HG02798 (cell line): ENCODE results near the gene HEATR5B.
"Not testable (repeated sequence)": the region's sequence is repeated elsewhere in the genome, so short reads cannot be mapped to it uniquely, and the experiment has no call there.

Experiments used
- ATAC-seq: cut with Tn5 transposase; IDR thresholded peaks from one replicate; pipeline ENCODE4 v1.9.1; 2021; ENCODE audit warnings: mild to moderate bottlenecking; ENCODE audit not compliant: unreplicated experiment, poor library complexity

The HEATR5B gene

DNA sequence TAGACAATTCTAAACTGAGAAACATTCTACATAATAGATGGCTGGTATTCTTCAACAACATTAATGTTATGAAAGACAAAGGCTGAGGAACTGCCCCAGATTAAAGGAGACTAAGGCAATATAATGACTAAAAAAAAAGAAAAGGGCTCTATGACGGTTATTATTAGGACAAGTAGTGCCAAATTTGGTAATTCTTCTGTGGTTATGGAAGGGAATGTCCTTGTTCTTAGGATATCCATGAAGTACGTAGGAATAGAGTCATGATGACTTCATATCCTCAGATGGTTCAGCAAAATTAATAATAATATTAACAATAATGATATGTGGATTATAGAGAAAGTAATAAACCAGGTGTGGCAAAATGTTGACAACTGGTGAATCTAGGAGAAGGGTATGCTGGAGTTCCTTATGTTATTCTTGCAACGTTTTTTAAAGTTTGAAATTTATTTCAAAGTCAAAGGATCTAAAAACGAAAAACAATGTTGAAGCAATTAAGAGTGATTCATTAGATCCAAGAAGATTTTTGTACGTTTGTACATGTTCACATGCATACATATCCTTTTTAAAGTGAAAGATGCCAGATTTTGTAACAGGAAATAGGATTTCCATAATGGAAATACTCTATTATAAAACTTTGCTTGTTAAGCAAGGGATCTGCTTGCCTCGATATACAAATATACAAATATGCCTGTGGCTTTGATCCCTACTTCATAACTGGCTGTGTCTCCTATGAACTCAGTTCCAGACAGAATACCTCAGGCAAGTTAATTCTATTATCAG is 90.1 kb downstream of the HEATR5B start:
- no peak for ATAC-seq

DNA sequence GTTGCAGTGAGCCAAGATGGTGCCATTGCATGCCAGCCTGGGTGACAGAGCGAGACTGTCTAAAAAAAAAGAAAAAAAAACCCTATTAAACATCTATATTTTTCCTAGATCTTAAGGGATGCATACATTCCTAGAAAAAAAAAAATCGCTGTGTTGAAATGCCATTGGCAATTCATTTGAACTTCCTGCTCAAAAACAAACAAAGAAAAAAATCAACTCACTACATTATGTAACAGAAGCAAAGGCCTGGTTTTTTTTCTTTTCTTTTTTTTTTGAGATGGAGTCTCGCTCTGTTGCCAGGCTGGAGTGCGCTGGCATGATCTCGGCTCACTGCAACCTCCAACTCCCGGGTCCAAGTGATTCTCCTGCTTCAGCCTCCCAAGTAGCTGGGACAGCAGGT is 96.2 kb downstream of the HEATR5B start:
- ATAC-seq = no peak

DNA sequence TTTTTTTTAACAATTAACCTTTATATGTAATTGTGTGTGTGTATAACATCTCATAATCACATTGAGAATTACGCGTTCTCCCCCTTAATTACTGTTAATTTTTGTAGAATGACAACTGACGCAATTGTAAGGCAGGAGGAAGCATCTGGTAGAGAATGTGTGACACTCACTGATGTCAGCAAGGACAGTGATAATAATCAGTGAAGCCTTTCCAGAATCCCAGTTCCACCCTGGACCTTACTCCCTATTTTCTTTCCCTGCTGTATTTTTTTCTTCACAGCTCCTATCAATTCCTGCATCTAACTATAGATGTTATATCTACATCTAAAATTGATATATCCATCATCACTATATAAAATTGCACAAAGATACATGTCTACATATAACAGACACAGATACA is 101.7 kb downstream of the HEATR5B start:
- ATAC-seq = no peak

DNA sequence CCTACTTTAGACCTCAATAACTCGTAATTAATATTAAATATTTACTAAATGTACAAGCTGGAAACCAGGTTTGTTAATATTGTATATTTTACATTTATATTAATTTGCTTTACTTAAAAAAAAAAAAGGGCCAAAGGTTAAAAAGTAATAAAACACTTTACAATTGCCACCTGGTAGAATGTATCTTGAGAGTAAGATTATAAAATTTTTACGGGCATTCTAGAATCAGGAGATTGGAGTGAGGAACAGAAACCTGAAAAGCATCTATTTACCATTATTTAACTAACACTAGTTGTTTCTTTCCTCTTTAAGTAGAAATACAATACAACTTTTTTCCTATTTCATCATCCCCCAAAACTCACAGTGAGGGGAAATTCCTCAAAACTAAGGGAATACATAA is 102.3 kb downstream of the HEATR5B start:
- ATAC-seq = no peak

DNA sequence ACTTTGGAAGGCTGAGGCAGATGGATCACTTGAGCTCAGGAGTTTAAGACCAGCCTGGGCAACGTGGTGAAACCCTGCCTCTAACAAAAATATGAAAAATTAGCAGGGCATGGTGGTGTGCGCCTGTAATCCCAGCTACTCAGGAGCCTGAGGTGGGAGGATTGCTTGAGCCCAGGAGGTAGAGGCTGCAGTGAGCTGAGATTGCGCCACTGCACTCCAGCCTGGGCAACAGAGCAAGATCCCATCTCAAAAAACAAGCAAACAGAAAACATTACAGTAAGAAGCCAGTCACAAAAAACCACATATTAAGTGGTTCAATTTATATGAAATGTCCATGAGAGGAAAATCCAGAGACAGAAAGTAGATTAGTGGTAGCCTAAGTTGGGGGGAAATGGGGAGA is 105.2 kb downstream of the HEATR5B start:
- not testable (repeated sequence) for ATAC-seq

DNA sequence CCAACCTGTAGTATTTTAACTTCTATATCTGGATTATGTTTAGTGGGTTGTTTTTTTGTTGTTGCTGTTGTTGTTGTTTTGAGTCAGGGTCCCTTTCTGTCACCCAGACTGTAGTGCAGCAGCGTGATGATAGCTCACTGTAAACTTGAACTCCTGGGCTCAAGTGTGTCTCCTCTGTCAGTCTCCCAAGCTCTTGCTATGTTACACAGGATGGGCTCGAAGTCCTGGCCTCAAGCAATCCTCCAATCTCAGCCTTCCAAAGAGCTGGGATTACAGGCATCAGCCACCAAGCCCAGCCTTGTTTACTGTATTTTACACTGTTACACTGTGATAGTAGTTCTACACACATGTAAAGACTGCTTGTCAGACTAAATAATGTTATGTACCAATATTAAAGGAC is 108.1 kb downstream of the HEATR5B start:
- ATAC-seq = no peak

DNA sequence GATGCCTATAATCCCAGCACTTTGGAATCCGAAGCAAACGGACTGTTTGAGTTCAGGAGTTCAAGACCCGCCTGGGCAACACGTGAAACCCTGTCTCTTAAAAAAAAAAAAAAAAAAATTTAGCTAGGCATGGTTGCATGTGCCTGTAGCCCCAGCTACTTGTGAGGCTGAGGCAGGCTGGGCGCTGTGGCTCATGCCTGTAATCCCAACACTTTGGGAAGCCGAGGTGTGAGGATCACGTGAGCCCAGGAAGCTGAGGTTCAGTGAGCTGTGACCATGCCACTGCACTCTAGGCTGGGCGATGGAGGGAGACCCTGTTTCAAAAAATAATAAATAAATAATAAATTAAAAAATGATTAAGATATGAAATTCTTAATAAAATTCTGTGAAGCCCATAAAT is 108.9 kb downstream of the HEATR5B start:
- ATAC-seq = no peak

DNA sequence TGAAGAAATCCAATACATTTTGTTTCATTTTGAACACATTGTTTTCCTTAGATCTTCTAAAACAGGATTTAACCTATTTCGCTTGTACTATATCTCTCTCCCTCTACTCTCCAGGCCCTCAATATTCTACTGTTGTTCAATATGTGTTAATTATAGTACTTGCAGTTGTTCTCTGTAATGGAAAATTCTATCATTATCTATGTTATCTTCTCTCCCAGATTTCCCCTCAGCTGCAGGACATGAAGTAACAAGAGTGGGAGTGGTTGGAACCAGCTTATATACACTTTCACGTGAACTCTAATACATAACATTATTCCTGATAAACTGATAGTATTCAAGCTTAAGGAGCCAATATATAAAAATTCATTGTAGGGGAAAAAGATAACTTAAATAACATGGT is 110.9 kb downstream of the HEATR5B start:
- ATAC-seq = no peak

DNA sequence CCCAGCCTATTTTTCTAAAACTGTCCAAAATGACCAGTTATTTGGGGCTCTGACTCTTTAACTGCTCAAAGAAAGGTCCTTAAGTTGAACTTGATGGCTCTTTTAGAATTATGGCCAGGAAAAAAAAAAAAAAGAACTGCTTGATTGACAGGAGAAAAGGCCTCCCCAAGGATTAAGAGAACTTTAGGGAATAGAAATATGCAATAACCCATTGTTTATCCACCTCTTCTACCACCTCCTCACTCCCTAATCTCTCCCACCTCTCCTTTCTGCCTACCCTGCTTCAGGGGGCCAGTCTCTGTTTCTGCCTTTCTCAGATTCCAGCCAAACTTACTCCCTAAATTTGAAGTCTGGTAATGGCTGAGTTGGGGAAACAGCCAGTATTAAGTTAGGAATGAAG is 112.2 kb downstream of the HEATR5B start:
- no peak for ATAC-seq

DNA sequence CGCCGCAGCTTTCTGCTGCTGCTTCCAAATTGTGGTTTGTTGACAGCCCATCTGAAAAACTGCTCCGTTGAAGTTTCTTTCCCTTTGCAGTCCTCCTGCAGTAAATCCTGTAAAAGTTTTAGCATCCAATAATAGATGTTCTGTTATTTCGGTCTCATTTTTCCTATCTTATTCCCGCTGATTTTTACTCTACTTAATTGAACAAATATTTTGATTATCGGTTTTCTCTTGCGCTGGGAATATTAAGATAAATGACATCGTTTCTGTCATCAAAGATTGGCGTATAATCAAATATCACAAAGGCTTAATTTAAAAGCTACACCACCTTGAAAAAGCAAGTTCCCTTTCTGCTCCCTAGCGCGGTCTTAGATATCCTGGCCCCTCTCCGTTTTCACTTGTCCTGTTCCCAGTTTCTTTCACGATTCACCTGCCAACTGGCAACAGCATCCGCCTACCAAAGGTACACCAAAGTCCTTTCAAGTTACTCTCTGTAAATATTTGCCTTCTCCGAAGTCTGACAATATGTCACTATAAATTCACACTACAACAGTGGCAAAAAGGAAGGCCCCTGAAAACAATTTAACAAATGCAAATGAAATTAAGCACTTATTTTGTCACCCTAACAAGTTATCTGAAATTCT is 116.8 kb downstream of the HEATR5B start:
- ATAC-seq = no peak

DNA sequence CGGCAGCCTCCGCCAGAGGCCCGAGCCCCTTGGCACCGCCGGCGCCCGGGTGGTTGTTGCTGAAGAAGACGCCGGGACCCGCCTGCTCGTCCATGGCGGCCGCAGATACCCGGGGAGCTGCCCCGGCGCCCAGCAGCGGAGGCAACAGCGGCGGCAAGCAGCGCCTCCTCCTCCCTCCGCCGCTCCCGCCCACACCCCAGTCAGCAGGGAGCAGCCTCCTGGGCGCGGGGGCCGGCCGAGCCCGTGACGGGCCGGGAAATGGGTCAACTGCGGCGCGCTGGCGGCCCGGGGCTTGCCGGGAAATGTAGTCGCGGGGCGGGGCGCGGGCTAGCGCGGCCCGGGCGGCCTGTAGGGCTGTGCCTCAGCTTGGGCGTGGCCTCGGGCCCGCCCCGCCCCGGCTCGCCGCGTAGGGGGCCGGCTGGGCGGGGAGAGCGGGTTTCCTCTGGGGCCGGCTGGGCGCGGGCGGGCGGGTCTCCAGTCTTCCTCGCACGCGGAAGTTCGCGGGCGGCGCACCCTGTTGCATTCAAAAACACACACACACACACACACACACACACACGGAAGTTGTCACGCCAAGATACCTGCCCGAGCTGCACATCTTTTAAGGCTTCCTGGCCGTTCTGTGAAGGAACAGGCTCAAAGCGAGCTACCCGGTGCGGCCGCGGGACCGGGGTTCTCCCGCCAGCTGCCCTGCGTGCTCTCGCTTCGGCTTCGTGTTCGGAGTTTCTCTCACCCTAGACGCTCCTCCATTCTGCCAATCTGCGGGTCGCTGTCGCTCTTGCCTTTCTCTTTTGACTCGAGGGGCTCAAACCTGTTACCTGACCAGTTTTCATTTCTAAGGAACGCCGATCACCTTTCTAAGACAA is 117.6 kb downstream of the HEATR5B start, which contains the start of gene STRN:
Gene STRN, minus strand, starts transcription at position 167 of the 866 bp plus-strand sequence. Its CDS starts 73 bp downstream, at position 94.
- ATAC-seq = peak; percentile 99

DNA sequence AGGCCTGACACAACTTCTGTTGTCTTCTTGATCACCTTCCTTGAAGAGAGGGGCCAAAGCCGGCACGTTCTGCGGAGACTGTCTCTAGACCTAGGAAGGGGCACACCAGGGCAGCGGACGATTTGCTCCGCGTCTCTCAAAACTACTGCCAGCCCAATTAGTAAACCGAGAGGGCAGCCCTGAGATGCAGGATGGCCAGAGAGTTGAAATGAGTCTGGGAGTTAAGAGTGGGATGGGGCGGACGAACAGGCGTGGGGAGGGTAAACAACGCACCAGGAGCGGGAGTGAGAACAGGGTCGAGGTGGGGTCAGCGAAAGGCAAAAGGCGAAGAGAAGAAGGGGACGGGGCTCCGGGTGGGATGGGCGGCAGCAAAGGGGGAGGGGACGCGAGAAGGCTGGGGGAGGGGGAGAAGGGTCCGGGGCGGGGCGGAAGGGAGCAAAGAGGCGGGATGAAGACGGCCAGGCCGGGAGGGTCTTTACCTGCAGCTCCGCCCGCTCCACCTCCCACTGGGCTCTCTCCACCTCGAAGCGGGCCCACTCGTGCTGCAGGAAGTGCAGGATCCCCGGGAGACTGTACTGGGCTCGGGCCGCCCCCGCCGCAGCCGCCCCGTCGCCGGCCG is 118.3 kb downstream of the HEATR5B start:
- peak; percentile 30 for ATAC-seq

DNA sequence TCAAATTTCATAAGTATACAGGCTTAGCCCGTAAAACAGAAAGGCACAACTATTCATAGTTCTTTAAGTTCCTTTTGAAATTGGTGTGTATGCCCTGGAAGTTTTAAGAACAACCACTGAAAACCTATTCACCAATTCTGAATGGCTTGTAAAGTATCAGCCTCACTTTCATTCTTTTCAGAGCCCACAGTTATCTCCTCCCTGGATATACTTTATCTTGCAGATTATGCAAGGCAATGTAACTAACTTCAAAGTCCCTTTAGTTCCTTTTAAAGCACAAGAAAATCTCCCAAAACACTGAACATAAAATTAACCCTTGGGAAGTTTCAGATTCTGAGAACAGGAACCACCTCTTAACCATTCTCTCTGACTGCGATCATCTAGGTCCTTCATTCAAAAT is 119.0 kb downstream of the HEATR5B start:
- ATAC-seq = no peak

DNA sequence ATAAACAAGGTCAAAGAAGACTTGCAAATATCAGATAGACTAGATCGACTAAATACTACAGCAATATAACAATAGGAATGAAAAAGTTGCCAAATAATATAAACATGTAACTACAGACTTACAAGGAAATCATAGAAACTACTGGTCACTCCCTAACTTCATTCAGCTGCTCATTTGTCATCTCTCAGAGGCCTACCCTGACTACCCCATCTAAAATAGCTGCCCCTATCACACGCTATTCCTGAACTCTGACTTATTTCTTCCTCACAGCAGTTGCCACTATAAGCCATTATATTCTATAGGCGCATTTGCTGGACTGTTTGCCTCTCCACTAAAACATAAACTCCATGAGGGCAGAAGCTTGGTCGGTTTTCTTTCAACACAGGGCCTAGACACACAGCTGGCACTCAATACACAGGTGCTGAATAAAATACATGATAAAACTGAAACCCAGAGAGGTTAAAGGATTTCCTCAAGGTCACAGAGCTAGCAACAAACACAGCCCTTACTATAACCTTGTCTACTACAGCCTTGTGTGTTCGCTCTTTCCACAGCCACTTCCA is 119.6 kb downstream of the HEATR5B start:
- ATAC-seq = no peak

DNA sequence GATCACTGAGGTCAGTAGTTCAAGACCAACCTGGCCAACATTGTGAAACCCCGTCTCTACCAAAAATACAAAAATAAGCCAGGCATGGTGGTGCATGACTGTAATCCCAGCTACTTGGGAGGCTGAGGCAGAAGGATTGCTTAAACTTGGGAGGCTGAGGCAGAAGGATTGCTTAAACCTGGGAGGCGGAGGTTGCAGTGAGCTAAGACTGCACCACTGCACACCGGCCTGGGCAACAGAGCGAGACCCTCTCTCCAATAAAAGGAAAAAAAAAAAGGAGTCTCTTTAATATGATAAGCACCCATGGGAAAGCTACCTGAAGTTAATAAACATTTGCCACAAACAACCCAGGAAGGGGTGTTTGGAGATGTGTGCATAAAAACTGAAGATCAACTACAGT is 120.4 kb downstream of the HEATR5B start:
- no peak for ATAC-seq

DNA sequence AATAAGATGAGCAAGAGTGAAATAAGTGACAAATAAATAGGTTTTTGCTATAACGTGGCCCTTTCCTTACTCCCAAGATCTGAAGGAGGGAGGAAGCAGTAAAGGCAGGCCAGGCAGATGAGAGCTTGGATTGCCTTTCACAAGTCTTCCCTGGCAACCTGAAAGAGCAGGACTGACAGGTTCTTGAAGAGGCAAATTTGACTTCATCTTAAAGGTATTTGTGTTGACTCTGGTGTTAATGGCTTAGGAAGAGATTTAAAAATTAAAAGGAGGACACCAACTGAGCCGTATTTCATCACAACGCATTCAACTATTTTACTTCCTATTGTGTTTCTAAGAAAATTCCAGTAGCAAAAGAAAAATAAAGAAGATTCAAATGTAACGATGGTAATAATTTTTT is 121.1 kb downstream of the HEATR5B start:
- no peak for ATAC-seq

DNA sequence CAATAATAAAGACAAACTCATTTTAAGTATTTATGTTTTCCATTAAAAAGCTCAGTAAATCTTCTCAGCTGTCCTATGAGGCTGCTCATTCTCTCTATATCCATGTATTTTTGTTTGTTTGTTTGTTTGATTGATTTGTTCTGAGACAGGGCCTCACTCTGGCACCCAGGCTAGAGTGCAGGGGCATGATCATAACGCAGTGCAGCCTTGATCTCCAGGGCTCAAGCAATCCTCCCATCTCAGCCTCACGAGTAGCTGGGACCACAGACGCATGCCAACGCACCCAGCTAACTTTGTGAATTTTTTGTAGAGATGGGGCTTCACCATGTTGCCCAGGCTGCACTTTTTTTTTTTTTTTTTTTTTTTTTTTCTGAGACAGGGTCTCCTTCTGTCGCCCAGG is 123.4 kb downstream of the HEATR5B start:
- ATAC-seq = no peak

DNA sequence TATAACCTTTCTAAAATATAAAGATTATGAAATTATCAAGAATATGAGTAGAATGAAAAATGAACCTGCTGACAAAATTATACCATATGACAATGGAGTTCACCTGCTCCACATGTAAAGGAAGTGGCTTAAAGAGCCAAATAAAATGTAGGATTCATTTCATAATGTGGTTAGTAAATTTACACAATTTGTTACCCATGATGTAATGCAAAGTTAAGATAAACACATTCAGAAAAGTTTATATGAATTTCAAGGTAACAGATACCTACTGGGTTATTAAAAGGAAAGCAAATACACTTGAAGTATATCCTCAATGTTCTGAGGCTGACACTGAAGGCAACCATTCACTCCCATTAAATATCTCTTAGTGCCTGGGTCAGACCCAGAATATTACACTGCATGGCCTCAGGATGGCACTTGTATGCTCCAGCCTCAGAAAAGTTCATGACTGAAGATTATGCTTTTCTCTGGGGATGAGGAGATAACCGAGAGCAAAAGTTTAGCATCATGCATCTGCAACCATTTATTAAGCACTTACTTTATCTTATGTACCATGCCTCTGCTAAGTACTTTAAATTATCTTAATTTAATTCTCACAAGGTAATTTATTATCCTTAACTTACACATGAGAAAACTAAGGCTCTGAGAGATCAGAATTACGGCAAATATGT is 124.0 kb downstream of the HEATR5B start:
- ATAC-seq = no peak

DNA sequence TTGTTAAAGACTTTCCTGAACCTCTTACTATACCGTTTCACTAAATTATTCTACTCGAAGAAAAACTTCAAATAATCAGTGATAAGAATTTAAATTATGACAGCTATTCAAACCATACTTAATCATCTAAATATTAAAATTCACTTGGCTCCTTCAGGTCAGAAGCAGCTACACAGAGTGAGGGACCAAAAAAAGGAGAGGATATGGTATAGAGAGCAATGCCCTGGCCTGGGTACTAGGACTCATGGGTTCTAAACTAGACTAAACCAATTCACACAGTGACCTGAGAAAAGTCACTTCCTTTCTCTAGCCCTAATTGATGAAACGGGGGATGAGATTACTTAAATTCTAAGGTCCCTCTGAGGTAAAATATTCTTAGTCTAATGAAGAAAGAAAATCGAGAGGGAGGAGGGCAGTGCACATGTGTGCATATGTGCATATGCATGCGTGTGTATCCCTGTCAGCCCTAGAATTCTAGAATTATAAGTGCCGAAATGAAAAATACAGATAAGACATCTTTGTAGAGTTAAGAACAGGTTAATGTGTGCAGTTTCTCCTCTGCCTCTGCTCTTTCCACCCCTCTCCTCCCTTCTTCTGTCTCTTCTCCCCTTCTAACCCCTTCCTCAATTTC is 129.1 kb downstream of the HEATR5B start:
- ATAC-seq = no peak
